HEK293 (cell line): Measurements from ENCODE around the gene ACTRT2.

ENCODE experiments used
- CTCF ChIA-PET: fragments of 350-600 bp; formaldehyde crosslinking; extraction: SDS; loops from one replicate; lab custom pipeline; 2021; ENCODE audit warnings: antibody characterized with exemption; lab: Yijun Ruan, JAX
- POLR2A ChIA-PET: fragments of 300-600 bp; formaldehyde crosslinking; extraction: SDS; loops from one replicate; lab custom pipeline; 2020; ENCODE audit warnings: antibody characterized with exemption, inconsistent platforms; lab: Yijun Ruan, JAX
- H3K27ac ChIP-seq: fragments of 200-500 bp; sonication (Bioruptor generic); 2 replicates; pipeline ENCODE4 v1.5.1; 2014; ENCODE audit warnings: low read depth, low read length, control low read depth, inconsistent platforms; ENCODE audit errors: extremely low read depth
- H3K36me3 ChIP-seq, 2 experiments: fragments of 200-500 bp in 1 of 2; sonication (Bioruptor generic) in 1 of 2; 1 replicate in 1 of 2; 2 replicates in 1 of 2; pipeline ENCODE4 v1.5.1; 2014 to 2017; ENCODE audit warnings: inconsistent platforms in 2 of 2, low read length in 2 of 2; ENCODE audit not compliant: control insufficient read depth in 2 of 2, insufficient read depth in 1 of 2
- H3K4me1 ChIP-seq: fragments of 200-500 bp; sonication (Bioruptor generic); 2 replicates; pipeline ENCODE4 v1.5.1; 2014; ENCODE audit warnings: mild to moderate bottlenecking, low read length, inconsistent platforms; ENCODE audit not compliant: control insufficient read depth, insufficient read depth
- H3K4me3 ChIP-seq: 2 replicates; pipeline ENCODE4 v1.5.1; 2011; ENCODE audit warnings: low read depth, mild to moderate bottlenecking, control low read depth, low read length, moderate library complexity
- H3K9me3 ChIP-seq: fragments of 200-500 bp; sonication (Bioruptor generic); 2 replicates; pipeline ENCODE4 v1.5.1; 2014; ENCODE audit warnings: low read depth, low read length, inconsistent platforms; ENCODE audit not compliant: control insufficient read depth, insufficient read depth
- BCL11B ChIP-seq: fragments of 450-650 bp; formaldehyde crosslinking; IDR thresholded peaks from 2 replicates; pipeline ENCODE4 v1.5.1; 2016; ENCODE audit warnings: low read depth, missing biosample characterization, missing genetic modification characterization
- EGR2 ChIP-seq: fragments of 450-650 bp; formaldehyde crosslinking; IDR thresholded peaks from 2 replicates; pipeline ENCODE4 v1.5.1; 2016; ENCODE audit warnings: low read depth, missing biosample characterization, missing genetic modification characterization
- HOXD13 ChIP-seq: sonication (generic); formaldehyde crosslinking; IDR thresholded peaks from 2 replicates; pipeline ENCODE4 v1.8.0; 2022; ENCODE audit warnings: missing genetic modification reagents, borderline replicate concordance
- OSR2 ChIP-seq: fragments of 450-650 bp; formaldehyde crosslinking; IDR thresholded peaks from 2 replicates; pipeline ENCODE4 v1.5.1; 2016; ENCODE audit warnings: missing biosample characterization, missing genetic modification characterization
- ZBTB17 ChIP-seq: fragments of 450-650 bp; formaldehyde crosslinking; IDR thresholded peaks from 2 replicates; pipeline ENCODE4 v1.5.1; 2016; ENCODE audit warnings: missing biosample characterization, missing genetic modification characterization
- ZBTB21 ChIP-seq: fragments of 450-650 bp; formaldehyde crosslinking; IDR thresholded peaks from 2 replicates; pipeline ENCODE4 v1.5.1; 2017; ENCODE audit warnings: missing biosample characterization, missing genetic modification characterization
- ZFHX2 ChIP-seq: fragments of 450-650 bp; formaldehyde crosslinking; conservative IDR thresholded peaks from 2 replicates; pipeline ENCODE4 v1.5.1; 2016; ENCODE audit warnings: missing biosample characterization, missing genetic modification characterization
- ZIC2 ChIP-seq: fragments of 450-650 bp; formaldehyde crosslinking; IDR thresholded peaks from 2 replicates; pipeline ENCODE4 v1.5.1; 2016; ENCODE audit warnings: missing biosample characterization, missing genetic modification characterization
- ZNF114 ChIP-seq: fragments of 450-650 bp; formaldehyde crosslinking; IDR thresholded peaks from 2 replicates; pipeline ENCODE4 v1.5.0; 2017; ENCODE audit warnings: missing biosample characterization, missing genetic modification characterization
- ZNF175 ChIP-seq: fragments of 450-650 bp; formaldehyde crosslinking; IDR thresholded peaks from 2 replicates; pipeline ENCODE4 v1.5.1; 2016; ENCODE audit warnings: missing biosample characterization, missing genetic modification characterization
- ZNF366 ChIP-seq: fragments of 450-650 bp; formaldehyde crosslinking; conservative IDR thresholded peaks from 2 replicates; pipeline ENCODE4 v1.5.1; 2016; ENCODE audit warnings: missing biosample characterization, missing genetic modification characterization
- ZNF394 ChIP-seq: fragments of 450-650 bp; formaldehyde crosslinking; IDR thresholded peaks from 2 replicates; pipeline ENCODE4 v1.5.1; 2016; ENCODE audit warnings: missing biosample characterization, missing genetic modification characterization, mild to moderate bottlenecking, moderate library complexity, borderline replicate concordance
- ZNF558 ChIP-seq: fragments of 450-650 bp; formaldehyde crosslinking; IDR thresholded peaks from 2 replicates; pipeline ENCODE4 v1.5.1; 2016; ENCODE audit warnings: missing biosample characterization, missing genetic modification characterization
- ZNF596 ChIP-seq: fragments of 450-650 bp; IDR thresholded peaks from 2 replicates; pipeline ENCODE4 v1.5.0; 2018; ENCODE audit warnings: missing biosample characterization, mild to moderate bottlenecking, missing genetic modification characterization, moderate library complexity
- ZNF837 ChIP-seq: fragments of 450-650 bp; formaldehyde crosslinking; IDR thresholded peaks from 2 replicates; pipeline ENCODE4 v1.5.1; 2016; ENCODE audit warnings: missing biosample characterization, missing genetic modification characterization
- TF ChIP-seq, protein P1 (sequence below): fragments of 450-650 bp; formaldehyde crosslinking; IDR thresholded peaks from 2 replicates; pipeline ENCODE4 v1.5.1; 2016; ENCODE audit warnings: missing biosample characterization, missing genetic modification characterization, low read depth
- TF ChIP-seq, protein P2 (sequence below): fragments of 450-650 bp; formaldehyde crosslinking; IDR thresholded peaks from 2 replicates; pipeline ENCODE4 v1.5.1; 2016; ENCODE audit warnings: missing biosample characterization, missing genetic modification characterization
- TF ChIP-seq, protein P3 (sequence below): fragments of 450-650 bp; formaldehyde crosslinking; IDR thresholded peaks from 2 replicates; pipeline ENCODE4 v1.5.1; 2016; ENCODE audit warnings: missing biosample characterization, missing genetic modification characterization
- TF ChIP-seq, protein P4 (sequence below): fragments of 450-650 bp; formaldehyde crosslinking; IDR thresholded peaks from 2 replicates; pipeline ENCODE4 v1.5.1; 2016; ENCODE audit warnings: missing biosample characterization, missing genetic modification characterization
- TF ChIP-seq, protein P5 (sequence below): fragments of 450-650 bp; IDR thresholded peaks from 2 replicates; pipeline ENCODE4 v1.5.1; 2018; ENCODE audit warnings: missing biosample characterization, missing genetic modification characterization

ACTRT2 gene

DNA sequence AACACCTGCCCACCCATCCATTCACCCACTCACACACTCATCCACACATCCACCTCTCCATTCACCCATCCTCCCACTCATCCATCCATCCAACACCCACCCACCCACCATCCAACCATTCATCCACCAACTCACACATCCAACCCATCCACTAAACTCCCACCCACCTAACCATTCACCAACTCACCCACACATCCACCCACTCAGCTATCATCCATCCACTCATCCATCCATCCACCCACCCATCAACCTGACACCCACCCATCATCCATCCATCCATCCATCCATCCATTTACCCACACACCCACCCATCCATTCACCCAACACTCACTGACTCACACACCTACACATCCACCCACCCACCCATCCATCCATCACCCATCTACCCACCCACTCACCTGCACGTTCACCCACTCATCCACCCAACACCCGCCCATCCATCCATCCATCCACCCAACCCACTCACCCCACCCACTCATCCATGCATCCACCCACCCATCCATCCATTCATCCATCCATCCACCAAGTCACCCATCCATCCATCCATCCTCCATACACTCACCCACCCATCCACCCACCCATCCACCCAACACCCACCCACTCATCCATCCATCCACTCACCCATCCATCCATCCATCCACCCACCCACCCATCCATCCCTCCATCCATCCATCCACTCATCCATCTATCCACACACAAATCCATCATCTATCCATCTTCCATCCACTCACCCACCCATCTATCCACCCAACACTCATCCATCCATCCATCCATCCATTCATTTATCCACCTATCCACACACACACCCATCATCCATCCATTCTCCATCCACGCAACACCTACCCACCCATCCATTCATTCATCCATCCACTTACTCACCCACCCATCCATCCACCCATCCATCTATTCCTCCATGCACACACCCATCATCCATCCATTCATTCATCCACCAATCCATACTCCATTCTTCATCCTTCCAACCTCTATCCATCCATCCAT is 30.3 kb downstream of the ACTRT2 start:
- no peak overlapping the region for H3K4me3 ChIP-seq
- no peaks in the 10 kb centered on the region for H3K9me3 ChIP-seq
- ChIA-PET POLR2A (no interaction called here), CTCF (no interaction called here)
- H3K4me1 ChIP-seq = no peaks in the 10 kb centered on the region
- H3K36me3 ChIP-seq = no peaks in the 10 kb centered on the region
- TF ChIP-seq EGR2 (tag by site-specific recombination) (peak; percentile 98), ZNF366 (tag by site-specific recombination) (peak; percentile 92), ZNF114 (tag by site-specific recombination) (no peak), ZFHX2 (tag by site-specific recombination) (peak; percentile 98), ZBTB17 (tag by site-specific recombination) (peak; percentile 89)
- TF ChIP-seq, protein P1, sequence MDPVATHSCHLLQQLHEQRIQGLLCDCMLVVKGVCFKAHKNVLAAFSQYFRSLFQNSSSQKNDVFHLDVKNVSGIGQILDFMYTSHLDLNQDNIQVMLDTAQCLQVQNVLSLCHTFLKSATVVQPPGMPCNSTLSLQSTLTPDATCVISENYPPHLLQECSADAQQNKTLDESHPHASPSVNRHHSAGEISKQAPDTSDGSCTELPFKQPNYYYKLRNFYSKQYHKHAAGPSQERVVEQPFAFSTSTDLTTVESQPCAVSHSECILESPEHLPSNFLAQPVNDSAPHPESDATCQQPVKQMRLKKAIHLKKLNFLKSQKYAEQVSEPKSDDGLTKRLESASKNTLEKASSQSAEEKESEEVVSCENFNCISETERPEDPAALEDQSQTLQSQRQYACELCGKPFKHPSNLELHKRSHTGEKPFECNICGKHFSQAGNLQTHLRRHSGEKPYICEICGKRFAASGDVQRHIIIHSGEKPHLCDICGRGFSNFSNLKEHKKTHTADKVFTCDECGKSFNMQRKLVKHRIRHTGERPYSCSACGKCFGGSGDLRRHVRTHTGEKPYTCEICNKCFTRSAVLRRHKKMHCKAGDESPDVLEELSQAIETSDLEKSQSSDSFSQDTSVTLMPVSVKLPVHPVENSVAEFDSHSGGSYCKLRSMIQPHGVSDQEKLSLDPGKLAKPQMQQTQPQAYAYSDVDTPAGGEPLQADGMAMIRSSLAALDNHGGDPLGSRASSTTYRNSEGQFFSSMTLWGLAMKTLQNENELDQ (tag by site-specific recombination) = no peak
- no peak overlapping the region for H3K27ac ChIP-seq

DNA sequence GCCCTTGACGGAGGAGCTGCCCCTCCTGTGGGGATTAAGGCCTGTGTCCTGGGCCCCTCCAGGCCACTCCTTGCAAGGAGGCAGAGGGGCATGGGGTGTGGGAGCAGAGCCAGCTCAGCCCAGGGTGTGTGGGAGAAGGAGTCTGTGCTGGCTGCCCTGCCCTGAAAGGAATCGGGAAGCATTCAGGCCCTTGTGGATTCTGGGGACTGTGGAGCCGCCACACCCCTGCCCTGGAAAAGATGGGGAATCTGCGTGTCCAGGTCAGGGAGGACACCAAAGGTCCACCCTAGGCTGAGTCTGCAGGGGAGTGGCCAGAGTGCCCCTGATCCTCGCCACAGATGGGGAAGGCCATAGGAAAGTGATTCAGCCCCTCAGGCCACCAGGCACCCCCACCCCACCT is 31.2 kb downstream of the ACTRT2 start:
- no peaks in the 10 kb centered on the region for H3K36me3 ChIP-seq
- no peak overlapping the region for H3K27ac ChIP-seq
- ChIA-PET CTCF (no interaction called here), POLR2A (no interaction called here)
- TF ChIP-seq, protein P2, sequence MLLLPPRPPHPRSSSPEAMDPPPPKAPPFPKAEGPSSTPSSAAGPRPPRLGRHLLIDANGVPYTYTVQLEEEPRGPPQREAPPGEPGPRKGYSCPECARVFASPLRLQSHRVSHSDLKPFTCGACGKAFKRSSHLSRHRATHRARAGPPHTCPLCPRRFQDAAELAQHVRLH = no peak
- TF ChIP-seq HOXD13 = no peak
- TF ChIP-seq ZNF366 (tag by site-specific recombination) = no peak
- TF ChIP-seq, protein P3, sequence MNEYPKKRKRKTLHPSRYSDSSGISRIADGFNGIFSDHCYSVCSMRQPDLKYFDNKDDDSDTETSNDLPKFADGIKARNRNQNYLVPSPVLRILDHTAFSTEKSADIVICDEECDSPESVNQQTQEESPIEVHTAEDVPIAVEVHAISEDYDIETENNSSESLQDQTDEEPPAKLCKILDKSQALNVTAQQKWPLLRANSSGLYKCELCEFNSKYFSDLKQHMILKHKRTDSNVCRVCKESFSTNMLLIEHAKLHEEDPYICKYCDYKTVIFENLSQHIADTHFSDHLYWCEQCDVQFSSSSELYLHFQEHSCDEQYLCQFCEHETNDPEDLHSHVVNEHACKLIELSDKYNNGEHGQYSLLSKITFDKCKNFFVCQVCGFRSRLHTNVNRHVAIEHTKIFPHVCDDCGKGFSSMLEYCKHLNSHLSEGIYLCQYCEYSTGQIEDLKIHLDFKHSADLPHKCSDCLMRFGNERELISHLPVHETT (tag by site-specific recombination) = no peak
- TF ChIP-seq ZNF558 = no peak
- TF ChIP-seq BCL11B = no peak
- TF ChIP-seq, protein P4, sequence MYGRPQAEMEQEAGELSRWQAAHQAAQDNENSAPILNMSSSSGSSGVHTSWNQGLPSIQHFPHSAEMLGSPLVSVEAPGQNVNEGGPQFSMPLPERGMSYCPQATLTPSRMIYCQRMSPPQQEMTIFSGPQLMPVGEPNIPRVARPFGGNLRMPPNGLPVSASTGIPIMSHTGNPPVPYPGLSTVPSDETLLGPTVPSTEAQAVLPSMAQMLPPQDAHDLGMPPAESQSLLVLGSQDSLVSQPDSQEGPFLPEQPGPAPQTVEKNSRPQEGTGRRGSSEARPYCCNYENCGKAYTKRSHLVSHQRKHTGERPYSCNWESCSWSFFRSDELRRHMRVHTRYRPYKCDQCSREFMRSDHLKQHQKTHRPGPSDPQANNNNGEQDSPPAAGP (tag by site-specific recombination) = no peak
- no peak for TF ChIP-seq ZBTB21 (tag by site-specific recombination)
- TF ChIP-seq OSR2 (tag by site-specific recombination) = no peak
- TF ChIP-seq, protein P5, sequence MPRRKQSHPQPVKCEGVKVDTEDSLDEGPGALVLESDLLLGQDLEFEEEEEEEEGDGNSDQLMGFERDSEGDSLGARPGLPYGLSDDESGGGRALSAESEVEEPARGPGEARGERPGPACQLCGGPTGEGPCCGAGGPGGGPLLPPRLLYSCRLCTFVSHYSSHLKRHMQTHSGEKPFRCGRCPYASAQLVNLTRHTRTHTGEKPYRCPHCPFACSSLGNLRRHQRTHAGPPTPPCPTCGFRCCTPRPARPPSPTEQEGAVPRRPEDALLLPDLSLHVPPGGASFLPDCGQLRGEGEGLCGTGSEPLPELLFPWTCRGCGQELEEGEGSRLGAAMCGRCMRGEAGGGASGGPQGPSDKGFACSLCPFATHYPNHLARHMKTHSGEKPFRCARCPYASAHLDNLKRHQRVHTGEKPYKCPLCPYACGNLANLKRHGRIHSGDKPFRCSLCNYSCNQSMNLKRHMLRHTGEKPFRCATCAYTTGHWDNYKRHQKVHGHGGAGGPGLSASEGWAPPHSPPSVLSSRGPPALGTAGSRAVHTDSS (tag by site-specific recombination) = no peak
- no peak for TF ChIP-seq ZNF596
- no peak for TF ChIP-seq EGR2 (tag by site-specific recombination)
- no peak for TF ChIP-seq ZNF175 (tag by site-specific recombination)
- no peak for TF ChIP-seq ZNF837 (tag by site-specific recombination)
- no peak for TF ChIP-seq ZIC2 (tag by site-specific recombination)
- no peak for TF ChIP-seq ZNF394
- H3K4me1 ChIP-seq = no peaks in the 10 kb centered on the region
- H3K4me3 ChIP-seq = no peak overlapping the region
- H3K9me3 ChIP-seq = no peaks in the 10 kb centered on the region
